Suppressor macrophage treated with lipopolysaccharide for 1 hour (primary cell): ENCODE measurements around the gene HS3ST1.
"Not testable (repeated sequence)": the region's sequence is repeated elsewhere in the genome, so short reads cannot be mapped to it uniquely, and the experiment has no call there.

Experiments used
- DNase-seq, 3 donors: peaks; one replicate each; pipeline ENCODE4 v3.0.0-alpha.2; 2020 to 2022

HS3ST1 gene

DNA sequence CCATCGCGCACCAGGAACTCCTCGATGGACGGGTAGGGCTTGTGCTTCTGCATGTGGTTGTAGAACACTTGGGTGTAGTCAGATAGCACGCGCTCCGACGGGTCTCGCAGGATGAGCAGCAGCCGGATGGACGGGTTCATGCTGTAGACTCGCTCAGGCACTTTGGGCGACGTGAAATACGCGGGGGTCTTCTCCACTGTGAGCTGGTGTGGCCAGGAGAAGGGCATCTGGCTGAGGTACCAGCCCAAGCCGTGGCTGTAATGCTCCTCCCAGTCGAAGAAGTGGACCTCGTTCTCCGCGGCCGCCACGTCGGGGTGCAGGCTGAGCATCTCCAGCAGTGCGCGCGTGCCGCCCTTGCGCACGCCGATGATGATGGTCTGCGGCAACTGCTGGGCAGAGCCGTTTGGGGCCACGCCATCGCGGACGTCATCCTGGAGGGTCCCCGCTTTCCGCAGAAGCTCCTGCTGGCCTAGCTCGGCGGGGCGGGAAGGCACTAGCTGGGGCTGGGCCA lies 29.2 kb downstream of the HS3ST1 start:
- no peak for DNase-seq

DNA sequence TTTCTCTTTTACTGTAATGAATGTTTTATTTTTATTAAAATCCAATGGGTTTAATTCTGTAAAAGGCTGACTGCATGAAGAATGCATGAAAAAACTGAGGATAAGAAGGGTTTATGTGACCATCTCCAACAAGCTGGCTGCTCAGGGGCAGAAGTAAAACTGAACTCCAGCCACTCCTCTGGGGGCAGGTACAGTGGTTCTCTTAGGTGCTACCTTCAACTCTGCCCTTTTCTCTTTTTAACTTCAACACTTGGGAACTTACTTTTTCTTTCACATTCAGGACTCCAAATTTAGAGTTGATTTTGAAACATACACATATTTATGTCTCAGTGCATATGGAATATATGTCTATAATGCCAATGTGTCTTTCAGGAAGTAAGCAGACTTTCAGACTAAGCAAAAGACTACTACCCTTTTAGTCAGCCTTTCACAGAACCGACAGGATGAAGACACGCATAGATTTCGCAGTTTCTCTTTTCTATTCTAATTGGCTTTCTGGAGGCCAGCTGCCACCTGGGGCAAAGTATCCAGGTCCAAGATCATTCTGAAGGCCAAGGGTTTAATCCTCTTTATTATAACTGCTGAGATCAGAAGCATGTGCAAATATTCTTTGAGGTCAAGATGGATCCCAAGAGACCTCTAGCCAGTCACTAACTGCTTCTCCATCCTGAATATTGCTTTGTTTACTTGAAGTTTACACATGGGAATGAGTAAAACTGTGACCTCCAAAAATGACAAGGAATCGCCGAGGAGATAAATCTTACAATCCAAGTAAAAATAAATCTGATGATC lies 30.7 kb downstream of the HS3ST1 start:
- no peak for DNase-seq

DNA sequence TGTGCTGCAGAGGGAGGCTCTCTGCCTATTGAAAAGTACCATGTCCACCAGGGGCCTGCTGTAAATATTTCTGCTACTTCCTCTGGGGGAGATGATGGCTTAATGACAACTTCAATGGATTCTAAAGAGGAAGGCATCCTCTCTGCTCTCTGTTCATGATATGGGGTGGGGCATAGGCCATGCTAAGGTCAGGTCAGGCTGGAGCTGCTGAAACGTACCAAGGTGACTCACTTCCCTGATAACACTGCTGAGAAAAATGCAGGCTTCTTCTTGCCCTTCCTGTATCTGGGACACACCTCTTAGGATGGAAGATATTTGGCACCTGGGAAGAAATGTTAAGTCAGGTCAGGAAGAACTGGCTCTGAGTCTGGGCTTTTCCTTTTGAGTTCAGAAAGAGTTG lies 31.5 kb downstream of the HS3ST1 start:
- DNase-seq, result no peak

DNA sequence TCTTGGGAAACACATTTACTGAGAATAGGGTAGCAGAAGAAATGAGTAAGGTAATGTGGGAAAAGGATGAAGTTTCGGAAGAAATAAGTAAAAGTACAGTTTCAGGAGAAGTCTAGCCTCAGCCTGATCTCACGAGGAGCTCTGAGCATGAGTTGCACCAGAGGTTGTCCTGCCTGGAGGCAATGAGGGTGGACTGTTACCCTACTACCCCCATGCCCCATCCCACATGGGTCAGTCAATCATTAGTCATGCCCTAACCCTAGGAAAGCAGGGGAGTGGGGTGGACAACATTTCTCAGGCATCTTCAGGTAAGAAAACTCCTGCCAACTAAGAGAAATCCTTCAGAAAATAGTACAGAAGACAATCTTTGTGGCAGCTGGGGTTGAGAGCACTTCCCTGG lies 35.1 kb downstream of the HS3ST1 start:
- DNase-seq, result no peak

DNA sequence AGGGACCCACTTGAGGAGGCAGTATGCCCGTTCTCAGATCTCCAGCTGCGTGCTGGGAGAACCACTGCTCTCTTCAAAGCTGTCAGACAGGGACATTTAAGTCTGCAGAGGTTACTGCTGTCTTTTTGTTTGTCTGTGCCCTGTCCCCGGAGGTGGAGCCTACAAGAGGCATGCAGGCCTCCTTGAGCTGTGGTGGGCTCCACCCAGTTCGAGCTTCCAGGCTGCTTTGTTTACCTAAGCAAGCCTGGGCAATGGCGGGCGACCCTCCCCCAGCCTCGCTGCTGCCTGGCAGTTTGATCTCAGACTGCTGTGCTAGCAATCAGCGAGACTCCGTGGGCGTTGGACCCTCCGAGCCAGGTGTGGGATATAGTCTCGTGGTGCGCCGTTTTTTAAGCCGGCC lies 44.6 kb downstream of the HS3ST1 start:
- not testable (repeated sequence) for DNase-seq

DNA sequence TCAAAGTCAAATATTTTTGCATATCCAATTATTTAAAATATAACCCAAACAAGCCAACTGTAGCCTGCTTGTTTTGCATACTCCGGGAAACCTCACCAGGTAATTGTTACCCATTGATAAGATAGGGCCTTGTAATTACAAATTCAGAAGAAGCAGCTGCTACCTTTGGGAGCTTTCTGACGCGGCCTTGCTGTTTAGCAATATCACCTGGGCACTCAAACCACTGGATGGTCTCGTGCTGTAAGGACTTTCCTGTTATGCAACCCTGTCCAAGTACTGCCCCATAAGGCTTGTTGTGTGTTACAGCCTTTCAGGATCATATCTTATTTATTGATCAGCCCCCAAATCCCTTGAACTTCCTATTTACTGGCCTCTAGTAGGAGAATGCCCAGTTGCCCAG lies 52.1 kb downstream of the HS3ST1 start:
- DNase-seq, result no peak

DNA sequence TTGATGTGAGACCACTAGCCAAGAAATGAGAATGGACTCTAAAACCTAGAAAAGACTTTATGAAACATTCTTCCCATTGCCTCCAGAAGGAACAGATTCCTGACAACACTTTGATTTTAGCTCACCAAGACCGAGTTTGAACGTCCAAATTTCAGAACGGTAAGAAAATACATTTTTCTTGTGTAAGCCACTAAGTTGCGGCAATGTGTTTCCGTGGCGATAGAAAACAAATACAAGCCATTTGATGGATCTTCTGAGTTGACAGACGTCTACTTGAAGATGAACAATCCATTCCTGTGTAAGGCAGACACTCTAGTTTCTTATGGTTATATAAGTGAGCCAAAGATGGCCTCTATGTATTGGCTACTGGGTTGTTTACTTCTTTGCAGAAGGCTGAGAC lies 52.5 kb downstream of the HS3ST1 start:
- no peak for DNase-seq

DNA sequence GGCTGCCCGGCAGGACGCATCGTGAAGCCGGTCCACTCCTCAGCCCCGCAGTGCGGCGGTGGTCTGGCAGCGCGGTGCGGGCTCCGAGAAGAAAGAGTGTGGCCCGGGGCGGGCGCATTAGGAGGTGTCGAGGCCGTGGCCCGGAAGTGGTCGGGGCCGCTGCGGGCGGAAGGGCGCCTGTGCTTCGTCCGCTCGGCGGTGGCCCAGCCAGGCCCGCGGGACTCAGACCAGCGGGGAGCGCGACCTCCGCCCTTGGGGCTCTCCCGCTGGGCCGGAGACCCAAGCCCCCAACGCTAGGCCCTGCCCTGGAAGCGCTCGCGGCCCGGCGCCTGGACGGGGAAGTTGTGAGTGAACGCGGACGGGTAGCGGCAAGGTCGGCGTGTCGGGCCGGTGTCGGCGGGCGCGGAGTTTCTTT lies 60.0 kb downstream of the HS3ST1 start:
- DNase-seq, result no peak

DNA sequence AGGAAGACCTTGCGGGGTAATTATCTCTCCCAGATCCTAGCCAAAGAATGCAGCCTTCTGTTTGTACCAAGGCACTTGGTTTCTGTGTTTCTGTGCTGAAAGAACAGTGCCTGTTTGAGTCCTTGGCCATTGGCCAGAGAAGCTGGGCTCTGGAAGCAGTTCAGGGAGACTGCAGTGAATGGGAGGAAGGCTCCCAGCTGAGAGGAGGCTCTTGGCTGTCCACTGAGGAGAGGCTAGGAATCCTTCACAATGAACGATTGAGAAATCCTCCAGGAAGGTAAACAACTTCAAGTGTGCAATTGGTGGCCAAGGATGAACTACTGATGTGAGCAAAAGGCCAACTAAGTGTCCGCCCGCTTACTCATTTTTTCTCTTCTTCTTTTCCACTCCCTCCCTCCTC lies 61.3 kb downstream of the HS3ST1 start:
- peak in 1 of 3 donors; percentile 6 for DNase-seq

DNA sequence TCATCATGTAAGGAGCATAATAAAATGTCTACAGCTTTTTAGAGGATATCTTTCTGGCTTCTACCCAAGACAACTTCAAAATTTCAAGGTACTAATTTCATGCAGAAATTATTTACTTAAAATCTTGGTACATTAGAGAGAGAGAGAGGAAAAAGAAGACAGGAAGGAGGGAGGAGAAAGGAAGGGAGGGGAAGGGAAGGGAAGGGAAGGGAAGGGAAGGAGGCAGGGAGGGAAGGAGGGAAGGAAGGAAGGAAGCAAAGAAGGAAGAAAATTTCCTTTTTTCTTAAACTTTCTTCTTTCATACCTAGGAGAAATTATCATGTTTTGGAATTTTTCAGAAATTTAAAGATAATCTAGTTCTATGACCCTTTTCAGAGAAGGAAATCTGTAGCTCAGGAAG lies 61.8 kb downstream of the HS3ST1 start:
- DNase-seq, result no peak

DNA sequence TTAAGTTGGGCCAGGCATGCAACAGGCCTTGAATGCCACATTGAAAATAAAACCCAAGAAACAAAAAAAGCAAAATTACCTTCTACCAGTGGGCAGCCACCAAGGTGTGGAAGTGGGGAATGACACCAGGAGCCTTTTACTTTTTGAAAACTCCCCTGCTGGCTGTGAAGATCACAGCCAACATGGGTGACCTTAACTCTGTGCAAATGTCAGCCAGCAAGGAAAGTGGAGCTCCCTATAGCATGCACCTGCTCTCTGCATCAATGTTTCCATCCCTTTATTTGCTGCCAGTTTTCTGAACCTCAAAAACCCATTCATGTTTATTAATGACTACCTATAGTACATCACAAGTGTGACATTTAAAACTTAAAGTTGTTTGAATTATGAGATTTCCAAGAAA lies 63.7 kb downstream of the HS3ST1 start:
- DNase-seq, result no peak

DNA sequence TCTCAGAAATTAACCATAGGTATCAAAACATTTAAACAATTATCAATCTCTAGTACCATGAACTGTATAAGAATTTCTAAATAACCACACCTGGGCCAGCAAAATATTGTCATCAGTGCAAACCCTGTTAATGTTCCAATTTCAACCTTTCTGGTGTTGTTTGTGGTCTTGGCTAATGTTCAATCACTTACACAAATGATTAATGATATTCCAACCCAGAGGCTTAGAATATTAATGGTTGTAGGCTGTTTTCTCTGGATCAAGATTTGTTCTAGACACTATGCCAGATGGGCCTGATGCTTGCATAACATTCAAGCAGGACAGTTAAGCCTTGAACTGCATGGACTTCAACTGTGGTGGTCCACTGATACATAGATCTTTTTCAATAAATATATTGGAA lies 69.1 kb downstream of the HS3ST1 start:
- DNase-seq, result no peak

DNA sequence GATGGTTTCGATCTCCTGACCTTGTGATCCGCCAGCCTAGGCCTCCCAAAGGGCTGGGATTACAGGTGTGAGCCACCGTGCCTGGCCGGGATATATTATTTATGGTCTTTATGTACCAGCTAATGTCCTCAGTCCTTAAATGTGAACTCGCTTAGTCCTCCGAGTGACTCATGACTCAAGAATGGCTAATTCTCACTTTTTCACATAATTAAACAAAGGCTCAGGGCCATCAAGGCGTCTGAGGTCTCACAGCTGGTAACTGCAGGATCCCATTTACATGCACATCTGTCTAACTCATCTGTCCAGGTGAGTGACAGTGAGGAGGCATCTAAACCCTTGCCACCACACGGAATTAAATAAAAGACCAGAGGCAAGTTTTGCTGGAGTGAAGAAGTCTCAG lies 73.5 kb downstream of the HS3ST1 start:
- DNase-seq, result no peak

DNA sequence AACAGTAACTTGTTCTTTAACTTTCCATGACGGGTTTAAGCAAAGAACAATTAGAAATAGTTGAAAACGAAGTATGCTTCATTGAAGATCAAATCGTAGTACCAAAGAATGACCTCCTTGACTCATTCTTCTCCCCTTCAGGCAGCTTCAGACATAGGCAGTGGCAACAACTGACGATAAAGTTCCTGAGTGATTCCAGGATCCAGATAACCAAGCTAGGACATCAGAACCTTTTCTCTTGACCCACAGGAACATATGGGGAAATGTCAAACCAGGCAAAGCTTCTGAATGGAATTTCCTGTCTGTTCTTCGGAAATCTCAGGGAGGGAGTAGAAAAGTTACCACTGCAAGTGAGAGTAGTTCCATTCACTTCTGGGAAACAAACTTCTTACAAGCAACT lies 74.2 kb downstream of the HS3ST1 start:
- no peak for DNase-seq

DNA sequence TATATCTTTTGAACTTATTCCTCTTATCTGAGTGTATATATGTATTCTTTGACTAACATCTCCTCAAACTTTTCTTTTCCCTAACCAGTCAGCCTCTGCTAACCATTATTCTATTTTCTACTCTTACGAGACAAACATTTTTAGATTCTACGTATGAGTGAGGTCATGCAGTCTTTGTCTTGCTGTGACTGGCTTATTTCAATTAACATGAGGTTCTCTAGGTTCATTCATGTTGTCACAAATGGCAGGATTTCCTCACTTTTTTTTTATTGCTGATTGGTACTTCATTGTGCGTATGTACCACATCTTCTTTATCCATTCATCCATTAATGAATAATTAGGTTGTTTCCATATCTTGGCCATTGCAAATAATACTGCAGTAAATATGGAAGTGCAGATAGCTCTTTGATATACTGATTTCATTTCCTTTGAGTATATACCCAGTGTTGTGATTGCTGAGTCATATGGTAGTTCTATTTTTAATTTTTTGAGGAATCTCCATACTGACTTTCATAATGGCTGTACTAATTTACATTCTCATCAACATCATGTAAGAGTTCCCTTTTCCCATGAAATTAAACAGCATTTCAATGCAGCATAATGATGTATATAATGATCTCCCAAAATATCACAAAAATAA lies 80.1 kb downstream of the HS3ST1 start:
- peak in 2 of 3 donors; percentile 55 to 64 for DNase-seq

DNA sequence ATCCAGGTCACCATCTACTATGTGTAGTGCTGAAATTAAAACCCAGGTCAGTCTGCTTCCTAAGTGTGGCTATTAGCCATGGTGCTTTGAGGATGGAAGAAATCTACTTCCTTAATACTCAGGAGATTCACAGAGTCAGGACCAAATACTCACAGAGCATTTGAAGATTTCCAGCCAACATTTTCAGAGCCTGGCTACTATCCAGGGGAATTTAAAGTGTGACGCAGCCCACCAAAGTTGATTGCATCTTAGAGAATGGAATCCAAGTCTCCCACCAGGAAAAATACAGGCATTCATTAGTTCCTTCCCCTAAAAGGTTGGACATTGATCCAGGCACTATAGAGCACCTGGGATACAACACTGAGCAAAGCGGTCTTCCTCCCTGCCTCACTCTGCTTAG lies 83.8 kb downstream of the HS3ST1 start:
- no peak for DNase-seq

DNA sequence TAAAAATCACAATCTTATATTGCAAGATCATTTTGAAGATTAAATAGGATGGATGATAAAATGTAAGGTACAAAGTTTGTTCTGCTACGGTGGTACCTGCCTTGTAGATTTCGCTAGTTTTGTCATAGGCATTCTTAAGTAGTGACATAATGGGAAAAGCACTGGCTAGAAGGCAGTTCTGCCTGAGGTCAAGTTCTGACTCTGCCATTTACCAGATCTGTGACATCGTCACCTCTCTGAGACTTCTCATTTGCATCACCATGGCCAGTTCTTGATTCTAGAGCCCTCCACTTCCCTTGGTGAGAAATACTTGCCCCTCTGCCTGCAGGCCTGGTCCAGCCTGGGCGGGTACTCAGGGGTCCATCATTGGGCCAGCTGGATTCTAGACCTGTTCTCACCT lies 85.2 kb downstream of the HS3ST1 start:
- no peak for DNase-seq
